OCI-LY7 (cell line): ENCODE results near the gene FOXJ1. TPM values are rescaled to one million over a fixed set of nuclear protein-coding genes. Genes with fewer than 3 reads are reported as not detected.

Source experiments
- BruUV-seq: library from RNA; stranded (reverse); fragments of 400-500 nt; replicated peaks from 2 replicates; lab custom pipeline; 2021; lab: Mats Ljungman, UMichigan
- CTCF ChIA-PET: fragments of 300-600 bp; sonication (Branson Sonifier 250); formaldehyde crosslinking; loops from one replicate; lab custom pipeline; 2022; ENCODE audit warnings: antibody characterized with exemption; ENCODE audit not compliant: unreplicated experiment; lab: Charles Lee
- POLR2A ChIA-PET: fragments of 300-600 bp; sonication (Branson Sonifier 250); formaldehyde crosslinking; loops from one replicate; lab custom pipeline; 2022; ENCODE audit warnings: antibody characterized with exemption; lab: Charles Lee
- DNase-seq: peaks from one replicate; pipeline ENCODE4 v3.0.0-alpha.2; 2015; ENCODE audit warnings: low spot score
- H2AFZ ChIP-seq: fragments of 200-600 bp; sonication (generic), shearing (Covaris generic); 2 replicates; pipeline ENCODE4 v1.6.1; 2014; ENCODE audit warnings: mild to moderate bottlenecking, antibody characterized with exemption, low read length, moderate library complexity
- H3K27ac ChIP-seq: fragments of 200-600 bp; sonication (generic); 2 replicates; pipeline ENCODE4 v1.5.1; 2014; ENCODE audit warnings: mixed run types, low read depth, mild to moderate bottlenecking, moderate library complexity, low read length, inconsistent platforms; ENCODE audit not compliant: poor library complexity, severe bottlenecking
- H3K36me3 ChIP-seq: fragments of 200-600 bp; sonication (generic); 2 replicates; pipeline ENCODE4 v1.6.1; 2014; ENCODE audit warnings: mild to moderate bottlenecking, antibody characterized with exemption, low read length, moderate library complexity, mixed read lengths; ENCODE audit not compliant: insufficient read depth
- H3K4me1 ChIP-seq: fragments of 200-600 bp; sonication (generic); 2 replicates; pipeline ENCODE4 v1.5.1; 2014; ENCODE audit warnings: mild to moderate bottlenecking, low read length; ENCODE audit not compliant: insufficient read depth, poor library complexity, severe bottlenecking
- H3K4me2 ChIP-seq: fragments of 200-600 bp; sonication (generic); 2 replicates; pipeline ENCODE4 v1.6.1; 2014; ENCODE audit warnings: mild to moderate bottlenecking, low read length
- H3K4me3 ChIP-seq: fragments of 200-600 bp; sonication (generic); 2 replicates; pipeline ENCODE4 v1.5.1; 2014; ENCODE audit warnings: mild to moderate bottlenecking, low read depth, low read length; ENCODE audit not compliant: poor library complexity, severe bottlenecking
- H3K79me2 ChIP-seq: fragments of 200-600 bp; sonication (generic); 2 replicates; pipeline ENCODE4 v1.6.1; 2016; ENCODE audit warnings: low read depth, mild to moderate bottlenecking, low read length, moderate library complexity, mixed read lengths; ENCODE audit not compliant: insufficient read depth
- H3K9me2 ChIP-seq: fragments of 200-600 bp; sonication (generic); 2 replicates; pipeline ENCODE4 v1.6.1; 2016; ENCODE audit warnings: mild to moderate bottlenecking, low read length, mixed read lengths; ENCODE audit not compliant: insufficient read depth
- H3K9me3 ChIP-seq: fragments of 200-600 bp; sonication (generic); 2 replicates; pipeline ENCODE4 v1.6.1; 2014; ENCODE audit warnings: mild to moderate bottlenecking, mixed run types, low read length, mixed read lengths
- H4K20me1 ChIP-seq: fragments of 200-600 bp; sonication (generic); 2 replicates; pipeline ENCODE4 v1.6.1; 2014; ENCODE audit warnings: mild to moderate bottlenecking, antibody characterized with exemption, low read length, moderate library complexity, mixed read lengths; ENCODE audit not compliant: insufficient read depth
- CTCF ChIP-seq: fragments of 200-600 bp; sonication (generic); conservative IDR thresholded peaks from 2 replicates; pipeline ENCODE4 v1.5.1; 2014; ENCODE audit warnings: mild to moderate bottlenecking, antibody characterized with exemption, low read length, moderate library complexity, mixed read lengths
- EZH2phosphoT487 ChIP-seq: fragments of 200-600 bp; sonication (generic); IDR thresholded peaks from 2 replicates; pipeline ENCODE4 v1.6.1; 2018; ENCODE audit warnings: low read depth, borderline replicate concordance, mild to moderate bottlenecking, mixed run types, antibody characterized with exemption, low read length, moderate library complexity, mixed read lengths
- intact Hi-C: fragments of 100-400 bp; cut with micrococcal nuclease; formaldehyde crosslinking; loops from one replicate; pipeline ENCODE4 v1.10.0; 2022; ENCODE audit not compliant: unreplicated experiment
- total RNA-seq, 2 experiments: library from RNA; depleted of rRNA in 1 of 2; stranded (reverse); fragments of >200 nt in 1 of 2; shearing (Covaris generic) in 1 of 2; gene quantifications; 2 replicates each; pipeline ENCODE4 v1.2.3, GENCODE V29; 2014 to 2022

The FOXJ1 gene
- total RNA-seq, 2 experiments from 2014 or later = not detected

GRCh38 chr17:76092526-76093413, 48.3 kb downstream of the FOXJ1 start:
- no peak overlapping the region for H3K4me2 ChIP-seq
- no TSS peak for BruUV-seq
- DNase-seq = no peak
- no peaks in the 10 kb centered on the region for H3K4me1 ChIP-seq
- H3K27ac ChIP-seq = no peak overlapping the region
- H3K9me3 ChIP-seq = no peaks in the 10 kb centered on the region
- H3K36me3 ChIP-seq = peaks cover 78% of the 10 kb centered on the region
- no peak for TF ChIP-seq CTCF
- no peak for TF ChIP-seq EZH2phosphoT487
- H3K79me2 ChIP-seq = no peaks in the 10 kb centered on the region
- no peak overlapping the region for H2AFZ ChIP-seq
- ChIA-PET CTCF (no interaction called here), POLR2A (no interaction called here)
- H4K20me1 ChIP-seq = no peaks in the 10 kb centered on the region
- intact Hi-C loops = no loop called here
- no peaks in the 10 kb centered on the region for H3K9me2 ChIP-seq
- H3K4me3 ChIP-seq = no peak overlapping the region

- Histone ChIP-seq H3K36me3 (peaks cover 73% of the 10 kb centered on the region), H3K79me2 (no peaks in the 10 kb centered on the region), H3K9me3 (no peaks in the 10 kb centered on the region), H3K9me2 (no peaks in the 10 kb centered on the region), H4K20me1 (no peaks in the 10 kb centered on the region), H3K4me1 (no peaks in the 10 kb centered on the region), H3K27ac (no peak overlapping the region), H3K4me3 (no peak overlapping the region), H3K4me2 (no peak overlapping the region), H2AFZ (no peak overlapping the region)
- CTCF ChIA-PET = no interaction called here
- POLR2A ChIA-PET = interaction anchor here (0.6 kb wide), 1 partner anchor 86 kb away, joined by 6 read pairs; no protein-coding TSS in a partner anchor
- BruUV-seq = no TSS peak
- no peak for DNase-seq
- intact Hi-C loops = no loop called here
- TF ChIP-seq CTCF (no peak), EZH2phosphoT487 (no peak)
Measured at GRCh38 chr17:76091526-76092286, 49.3 kb downstream of the FOXJ1 start.
